Femur (tissue), 1 donor: ENCODE results near the gene PIGR.
"Not testable (repeated sequence)": the region's sequence is repeated elsewhere in the genome, so short reads cannot be mapped to it uniquely, and the experiment has no call there.

ENCODE experiments used
- DNase-seq: peaks from one replicate; pipeline ENCODE4 v3.0.0-alpha.2; 2017

PIGR gene

GRCh38 chr1:206931709-206932108 is 14.6 kb downstream of the PIGR start:
- DNase-seq = no peak

GRCh38 chr1:206930210-206930798 is 16.0 kb downstream of the PIGR start:
- DNase-seq = no peak

GRCh38 chr1:206929524-206929923 is 16.7 kb downstream of the PIGR start:
- DNase-seq = no peak

GRCh38 chr1:206926286-206926685 is 20.0 kb downstream of the PIGR start:
- no peak for DNase-seq

GRCh38 chr1:206925106-206925736 is 21.0 kb downstream of the PIGR start:
- peak; percentile 47 for DNase-seq

- no peak for DNase-seq
Measured at GRCh38 chr1:206924592-206925105, 21.6 kb downstream of the PIGR start.

- not testable (repeated sequence) for DNase-seq
Measured at GRCh38 chr1:206923961-206924557, 22.2 kb downstream of the PIGR start.

- peak; percentile 59 for DNase-seq
Measured at GRCh38 chr1:206923009-206923960, 23.0 kb downstream of the PIGR start.

- no peak for DNase-seq
Measured at GRCh38 chr1:206922524-206922923, 23.7 kb downstream of the PIGR start.

- DNase-seq = peak; percentile 46
Measured at GRCh38 chr1:206921772-206922265, 24.4 kb downstream of the PIGR start, which contains the start of gene FCMR. TSS of gene FCMR (minus strand) at chr1:206921941. CDS start at chr1:206921854, 87 bp downstream.

GRCh38 chr1:206918076-206918475 is 28.2 kb downstream of the PIGR start:
- DNase-seq = no peak

- DNase-seq = no peak
Measured at GRCh38 chr1:206916000-206916709, 30.1 kb downstream of the PIGR start.

- DNase-seq = no peak
Measured at GRCh38 chr1:206915030-206915735, 31.1 kb downstream of the PIGR start.

GRCh38 chr1:206913766-206914537 is 32.3 kb downstream of the PIGR start:
- DNase-seq = no peak

GRCh38 chr1:206912445-206913095 is 33.7 kb downstream of the PIGR start:
- DNase-seq = peak; percentile 83

GRCh38 chr1:206911064-206911663 is 35.1 kb downstream of the PIGR start:
- peak; percentile 38 for DNase-seq

GRCh38 chr1:206909883-206910318 is 36.4 kb downstream of the PIGR start:
- no peak for DNase-seq

- peak; percentile 61 for DNase-seq
Measured at GRCh38 chr1:206909161-206909882, 36.9 kb downstream of the PIGR start.

- no peak for DNase-seq
Measured at GRCh38 chr1:206908038-206908437, 38.2 kb downstream of the PIGR start.
